Esophagus squamous epithelium (tissue), 4 donors: ENCODE results near the gene MGAT5.

Experiments
- CTCF ChIP-seq, 6 experiments: fragments of 450-650 bp in 4 of 6; fragments of 200-600 bp in 2 of 6; sonication (generic) in 2 of 6; IDR thresholded peaks; one replicate each; pipeline ENCODE4 v1.5.1; 2016 to 2019; ENCODE audit warnings: antibody characterized with exemption in 6 of 6, mild to moderate bottlenecking in 4 of 6, moderate library complexity in 4 of 6
- POLR2A ChIP-seq, 4 donors: fragments of 450-650 bp; IDR thresholded peaks; one replicate each; pipeline ENCODE4 v1.6.1; 2017; ENCODE audit warnings: antibody characterized with exemption in 4 of 4, mild to moderate bottlenecking in 4 of 4, moderate library complexity in 3 of 4

- no peak for TF ChIP-seq CTCF (IDR thresholded peaks at IDR 0.05)
- no peak for TF ChIP-seq POLR2A (IDR thresholded peaks at IDR 0.05)
Measured at GRCh38 chr2:134306521-134306920, 52.6 kb downstream of the MGAT5 start.
